Germinal center (tissue), 1 donor: ENCODE measurements around the gene GNB3.

Experiments
- DNase-seq: peaks from one replicate; pipeline ENCODE4 v3.0.0; 2012; ENCODE audit warnings: mixed read lengths, low spot score

The GNB3 gene

GRCh38 chr12:6837370-6838060 lies 3.2 kb upstream of the GNB3 start:
- no peak for DNase-seq

- no peak for DNase-seq
Observed at GRCh38 chr12:6838854-6839253, 1.9 kb upstream of the GNB3 start.

- DNase-seq, result peak; percentile 91
Observed at GRCh38 chr12:6839482-6840201, 1.1 kb upstream of the GNB3 start.

GRCh38 chr12:6840330-6840729 lies 395 bp upstream of the GNB3 start:
- DNase-seq, result no peak

GRCh38 chr12:6842075-6842474 lies 1.4 kb downstream of the GNB3 start:
- DNase-seq, result no peak

GRCh38 chr12:6843118-6843902 lies 2.6 kb downstream of the GNB3 start:
- DNase-seq, result no peak

- DNase-seq, result no peak
Observed at GRCh38 chr12:6845395-6845794, 4.7 kb downstream of the GNB3 start.

- no peak for DNase-seq
Observed at GRCh38 chr12:6846316-6846869, 5.7 kb downstream of the GNB3 start.

- DNase-seq, result no peak
Observed at GRCh38 chr12:6847676-6848075, 7.0 kb downstream of the GNB3 start.

GRCh38 chr12:6849427-6849826 lies 8.7 kb downstream of the GNB3 start:
- DNase-seq, result no peak

GRCh38 chr12:6849976-6850560 lies 9.3 kb downstream of the GNB3 start:
- no peak for DNase-seq

- no peak for DNase-seq
Observed at GRCh38 chr12:6850796-6851152, 10.0 kb downstream of the GNB3 start.

- DNase-seq, result peak; percentile 100
Observed at GRCh38 chr12:6851153-6851920, 10.6 kb downstream of the GNB3 start, which contains the start of gene CDCA3. TSS of gene CDCA3 (minus strand) at chr12:6851286. CDS start at chr12:6850952, 334 bp downstream.

- DNase-seq, result peak; percentile 98
Observed at GRCh38 chr12:6851921-6852650, 11.4 kb downstream of the GNB3 start, which contains the start of gene USP5. TSS of gene USP5 (plus strand) at chr12:6852150. CDS start at chr12:6852180, 30 bp downstream.

GRCh38 chr12:6852651-6853354 lies 12.1 kb downstream of the GNB3 start:
- DNase-seq, result no peak

- no peak for DNase-seq
Observed at GRCh38 chr12:6853626-6854025, 12.9 kb downstream of the GNB3 start.

- DNase-seq, result no peak
Observed at GRCh38 chr12:6854036-6854435, 13.3 kb downstream of the GNB3 start.

GRCh38 chr12:6855322-6855721 lies 14.6 kb downstream of the GNB3 start:
- no peak for DNase-seq

GRCh38 chr12:6858799-6859198 lies 18.1 kb downstream of the GNB3 start:
- DNase-seq, result no peak

- DNase-seq, result no peak
Observed at GRCh38 chr12:6860116-6860515, 19.4 kb downstream of the GNB3 start.
